HCT116 (cell line): ENCODE measurements around the gene SEC14L1. TPM values are rescaled to one million over a fixed set of nuclear protein-coding genes. Genes with fewer than 3 reads are reported as not detected.

Source experiments
- ATAC-seq: fragments of 200-7000 bp; cut with Tn5 transposase; 2 replicates; pipeline ENCODE4 v1.9.1; 2020; ENCODE audit warnings: mild to moderate bottlenecking, moderate library complexity
- BruUV-seq: library from RNA; stranded (reverse); fragments of 400-500 nt; replicated peaks from 2 replicates; lab custom pipeline; 2021; lab: Mats Ljungman, UMichigan
- CTCF ChIA-PET: fragments of 300-600 bp; sonication (Branson Sonifier 250); formaldehyde crosslinking; loops from one replicate; lab custom pipeline; 2021; ENCODE audit warnings: antibody characterized with exemption; lab: Charles Lee
- POLR2A ChIA-PET: fragments of 300-600, 350-600 bp; sonication (Branson Sonifier 250); formaldehyde crosslinking; loops from one replicate; lab custom pipeline; 2021; ENCODE audit warnings: antibody characterized with exemption; lab: Charles Lee
- RAD21 ChIA-PET, 2 experiments: fragments of 300-600 bp; sonication (Branson Sonifier 250); formaldehyde crosslinking; loops; one replicate each; lab custom pipeline; 2023; ENCODE audit warnings: low total read pairs in 2 of 2; ENCODE audit not compliant: uncharacterized antibody in 2 of 2, unreplicated experiment in 2 of 2, low non-redundant PET in 1 of 2; lab: Charles Lee
- DNase-seq: peaks from one replicate; pipeline ENCODE4 v3.0.0-alpha.2; 2010; ENCODE audit warnings: low read depth, low spot score
- H2AFZ ChIP-seq: fragments of 200-600 bp; shearing (Covaris generic), sonication (generic); 2 replicates; pipeline ENCODE4 v1.6.1; 2017; ENCODE audit warnings: low read depth, mixed run types, mixed read lengths, antibody characterized with exemption, low read length; ENCODE audit not compliant: poor library complexity, severe bottlenecking
- H3K27ac ChIP-seq: 2 replicates; pipeline ENCODE4 v1.5.1; 2012; ENCODE audit warnings: low read depth, low read length
- H3K27me3 ChIP-seq: fragments of 200-600 bp; sonication (generic); 2 replicates; pipeline ENCODE4 v1.6.1; 2016; ENCODE audit warnings: mixed run types, low read length, mixed read lengths; ENCODE audit not compliant: insufficient read depth
- H3K36me3 ChIP-seq, 2 experiments: fragments of 200-500 bp in 1 of 2; fragments of 200-600 bp in 1 of 2; sonication (Bioruptor generic) in 1 of 2; sonication (generic) in 1 of 2; 2 replicates each; pipeline versions ENCODE4 v1.5.1 to v1.6.1; 2014 to 2016; ENCODE audit warnings: low read length in 2 of 2, inconsistent platforms in 1 of 2, mixed read lengths in 1 of 2, mixed run types in 1 of 2; ENCODE audit not compliant: insufficient read depth in 2 of 2, control insufficient read depth in 1 of 2
- H3K4me1 ChIP-seq, 2 experiments: fragments of 200-600 bp in 1 of 2; sonication (generic) in 1 of 2; 2 replicates each; pipeline versions ENCODE4 v1.5.1 to v1.6.1; 2012 to 2017; ENCODE audit warnings: low read length in 2 of 2, inconsistent platforms in 1 of 2, mild to moderate bottlenecking in 1 of 2, mixed read lengths in 1 of 2, mixed run types in 1 of 2, moderate library complexity in 1 of 2; ENCODE audit not compliant: insufficient read depth in 2 of 2, control insufficient read depth in 1 of 2
- H3K4me2 ChIP-seq: fragments of 200-600 bp; sonication (generic); 2 replicates; pipeline ENCODE4 v1.6.1; 2017; ENCODE audit warnings: mixed run types, low read length, mixed read lengths
- H3K4me3 ChIP-seq, 2 experiments: fragments of 200-600 bp in 1 of 2; sonication (generic) in 1 of 2; replicated peaks in 1 of 2; 2 replicates each; pipeline ENCODE4 v1.5.1; 2011 to 2016; ENCODE audit warnings: low read length in 2 of 2, control low read depth in 1 of 2, low read depth in 1 of 2, mild to moderate bottlenecking in 1 of 2, mixed read lengths in 1 of 2, mixed run types in 1 of 2
- H3K79me2 ChIP-seq: fragments of 200-600 bp; sonication (generic); 2 replicates; pipeline ENCODE4 v1.6.1; 2017; ENCODE audit warnings: mild to moderate bottlenecking, mixed run types, low read length, moderate library complexity, mixed read lengths; ENCODE audit not compliant: insufficient read depth
- H3K9ac ChIP-seq: fragments of 200-600 bp; sonication (generic); 2 replicates; pipeline ENCODE4 v1.6.1; 2016; ENCODE audit warnings: low read length, mixed read lengths
- H3K9me2 ChIP-seq: fragments of 200-600 bp; sonication (generic), shearing (Covaris generic); 2 replicates; pipeline ENCODE4 v1.6.1; 2017; ENCODE audit warnings: mixed run types, mild to moderate bottlenecking, moderate library complexity; ENCODE audit not compliant: insufficient read depth
- H3K9me3 ChIP-seq, 2 experiments: fragments of 200-500 bp in 1 of 2; fragments of 200-600 bp in 1 of 2; sonication (Bioruptor generic) in 1 of 2; sonication (generic) in 1 of 2; 2 replicates each; pipeline ENCODE4 v1.6.1; 2014 to 2017; ENCODE audit warnings: low read length in 2 of 2, mixed read lengths in 2 of 2, inconsistent platforms in 1 of 2, low read depth in 1 of 2, mild to moderate bottlenecking in 1 of 2, mixed run types in 1 of 2, moderate library complexity in 1 of 2; ENCODE audit not compliant: control insufficient read depth in 1 of 2, insufficient read depth in 1 of 2
- H4K20me1 ChIP-seq: fragments of 200-600 bp; sonication (generic), shearing (Covaris generic); 2 replicates; pipeline ENCODE4 v1.6.1; 2017; ENCODE audit warnings: mixed run types, mild to moderate bottlenecking, moderate library complexity; ENCODE audit not compliant: insufficient read depth
- ATF3 ChIP-seq: IDR thresholded peaks from 2 replicates; pipeline ENCODE4 v1.6.1; 2012
- CTCF ChIP-seq, 3 experiments: fragments of 200-600 bp in 1 of 3; sonication (generic) in 1 of 3; IDR thresholded peaks in 2 of 3; conservative IDR thresholded peaks in 1 of 3; 2 replicates each; pipeline ENCODE4 v1.5.1; 2012 to 2017; ENCODE audit warnings: low read depth in 2 of 3, low read length in 2 of 3, antibody characterized with exemption in 1 of 3, borderline replicate concordance in 1 of 3, control low read depth in 1 of 3, mild to moderate bottlenecking in 1 of 3, mixed read lengths in 1 of 3, mixed run types in 1 of 3, moderate library complexity in 1 of 3; ENCODE audit not compliant: insufficient read depth in 1 of 3
- EGR1 ChIP-seq: IDR thresholded peaks from 2 replicates; pipeline ENCODE4 v1.6.1; 2012; ENCODE audit warnings: low read depth
- ELF1 ChIP-seq: IDR thresholded peaks from 2 replicates; pipeline ENCODE4 v1.6.1; 2012; ENCODE audit warnings: low read depth, borderline replicate concordance
- EZH2phosphoT487 ChIP-seq: fragments of 200-600 bp; IDR thresholded peaks from 2 replicates; pipeline ENCODE4 v1.6.1; 2018; ENCODE audit warnings: antibody characterized with exemption, borderline replicate concordance
- FOSL1 ChIP-seq: IDR thresholded peaks from 2 replicates; pipeline ENCODE4 v1.6.1; 2012; ENCODE audit warnings: low read depth
- POLR2A ChIP-seq: IDR thresholded peaks from 2 replicates; pipeline ENCODE4 v1.7.0; 2011; ENCODE audit warnings: borderline replicate concordance; ENCODE audit not compliant: insufficient read depth, insufficient read length; ENCODE audit errors: extremely low read depth
- POLR2AphosphoS5 ChIP-seq: IDR thresholded peaks from 2 replicates; pipeline ENCODE4 v1.6.1; 2011; ENCODE audit warnings: mild to moderate bottlenecking, low read depth, low read length, moderate library complexity
- SIN3A ChIP-seq: IDR thresholded peaks from 2 replicates; pipeline ENCODE4 v1.6.1; 2012; ENCODE audit warnings: low read depth
- SP1 ChIP-seq: IDR thresholded peaks from 2 replicates; pipeline ENCODE4 v1.6.1; 2012; ENCODE audit warnings: low read depth
- TCF7L2 ChIP-seq: IDR thresholded peaks from 2 replicates; pipeline ENCODE4 v1.7.0; 2011; ENCODE audit warnings: borderline replicate concordance, inconsistent platforms; ENCODE audit not compliant: insufficient read depth, insufficient read length; ENCODE audit errors: extremely low read depth
- YY1 ChIP-seq: IDR thresholded peaks from 2 replicates; pipeline ENCODE4 v1.6.1; 2011; ENCODE audit warnings: low read length, low read depth, moderate library complexity, mild to moderate bottlenecking; ENCODE audit not compliant: insufficient replicate concordance; ENCODE audit errors: extremely low read depth
- ZBTB33 ChIP-seq: IDR thresholded peaks from 2 replicates; pipeline ENCODE4 v1.6.1; 2011; ENCODE audit warnings: mild to moderate bottlenecking, low read length, moderate library complexity; ENCODE audit not compliant: insufficient replicate concordance; ENCODE audit errors: extremely low read depth
- intact Hi-C: fragments of 100-400 bp; cut with micrococcal nuclease; formaldehyde crosslinking; loops from 2 replicates; pipeline ENCODE4 v1.10.0; 2022
- total RNA-seq: library from RNA; stranded (reverse); gene quantifications from one replicate; pipeline ENCODE4 v1.2.1, GENCODE V29; 2021; ENCODE audit not compliant: unreplicated experiment
- TF ChIP-seq, protein P1 (sequence below): IDR thresholded peaks from 2 replicates; pipeline ENCODE4 v1.6.1; 2012; ENCODE audit warnings: low read depth

SEC14L1 gene
- total RNA-seq, 1 experiment from 2014 or later, result 59.7 TPM

- TF ChIP-seq TCF7L2 (no peak), EGR1 (no peak)
Observed at GRCh38 chr17:77115510-77115909, 25.3 kb upstream of the SEC14L1 start (continued).

GRCh38 chr17:77115947-77116346, 24.8 kb upstream of the SEC14L1 start:
- Histone ChIP-seq H3K27ac (no peak overlapping the region), H3K9ac (no peak overlapping the region), H3K27me3 (no peaks in the 10 kb centered on the region), H3K4me3 (no peak overlapping the region), H3K9me3 (no peaks in the 10 kb centered on the region), H3K9me2 (no peaks in the 10 kb centered on the region), H3K79me2 (no peaks in the 10 kb centered on the region), H4K20me1 (no peaks in the 10 kb centered on the region)
- ChIA-PET RAD21 (no interaction called here), POLR2A (interaction anchor here (1.9 kb wide), 1 partner anchor 8 kb away, joined by 4 read pairs; no protein-coding TSS in a partner anchor)
- intact Hi-C loops, result no loop called here
- BruUV-seq, result no TSS peak
- no peak for DNase-seq
- TF ChIP-seq POLR2AphosphoS5 (no peak), ATF3 (no peak), ZBTB33 (no peak), EGR1 (no peak), ELF1 (no peak), EZH2phosphoT487 (no peak), YY1 (no peak), FOSL1 (no peak), SIN3A (no peak), POLR2A (no peak), CTCF (IDR thresholded peaks at IDR 0.05 in 2 of 3, conservative IDR thresholded peaks at IDR 0.05 in 1 of 3; ENCODE audit: borderline replicate concordance in 1 of 3, insufficient read depth in 1 of 3, low read depth in 2 of 3, low read length in 2 of 3) (no peak), SP1 (no peak)
- TF ChIP-seq, protein P1, sequence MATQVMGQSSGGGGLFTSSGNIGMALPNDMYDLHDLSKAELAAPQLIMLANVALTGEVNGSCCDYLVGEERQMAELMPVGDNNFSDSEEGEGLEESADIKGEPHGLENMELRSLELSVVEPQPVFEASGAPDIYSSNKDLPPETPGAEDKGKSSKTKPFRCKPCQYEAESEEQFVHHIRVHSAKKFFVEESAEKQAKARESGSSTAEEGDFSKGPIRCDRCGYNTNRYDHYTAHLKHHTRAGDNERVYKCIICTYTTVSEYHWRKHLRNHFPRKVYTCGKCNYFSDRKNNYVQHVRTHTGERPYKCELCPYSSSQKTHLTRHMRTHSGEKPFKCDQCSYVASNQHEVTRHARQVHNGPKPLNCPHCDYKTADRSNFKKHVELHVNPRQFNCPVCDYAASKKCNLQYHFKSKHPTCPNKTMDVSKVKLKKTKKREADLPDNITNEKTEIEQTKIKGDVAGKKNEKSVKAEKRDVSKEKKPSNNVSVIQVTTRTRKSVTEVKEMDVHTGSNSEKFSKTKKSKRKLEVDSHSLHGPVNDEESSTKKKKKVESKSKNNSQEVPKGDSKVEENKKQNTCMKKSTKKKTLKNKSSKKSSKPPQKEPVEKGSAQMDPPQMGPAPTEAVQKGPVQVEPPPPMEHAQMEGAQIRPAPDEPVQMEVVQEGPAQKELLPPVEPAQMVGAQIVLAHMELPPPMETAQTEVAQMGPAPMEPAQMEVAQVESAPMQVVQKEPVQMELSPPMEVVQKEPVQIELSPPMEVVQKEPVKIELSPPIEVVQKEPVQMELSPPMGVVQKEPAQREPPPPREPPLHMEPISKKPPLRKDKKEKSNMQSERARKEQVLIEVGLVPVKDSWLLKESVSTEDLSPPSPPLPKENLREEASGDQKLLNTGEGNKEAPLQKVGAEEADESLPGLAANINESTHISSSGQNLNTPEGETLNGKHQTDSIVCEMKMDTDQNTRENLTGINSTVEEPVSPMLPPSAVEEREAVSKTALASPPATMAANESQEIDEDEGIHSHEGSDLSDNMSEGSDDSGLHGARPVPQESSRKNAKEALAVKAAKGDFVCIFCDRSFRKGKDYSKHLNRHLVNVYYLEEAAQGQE, result no peak
- TF ChIP-seq, all 23 proteins: peak for 0
- Histone ChIP-seq H3K4me1 (peaks cover 0 to 7% of the 10 kb centered on the region in 2 experiments; a peak in 1 of 4 replicates), H3K4me2 (no peak overlapping the region), H2AFZ (no peak overlapping the region), H3K36me3 (no peaks in the 10 kb centered on the region)
- ATAC-seq, result no peak
- CTCF ChIA-PET, result no interaction called here
